Measurements from ENCODE around the gene TMEM184A. TPM values are rescaled to one million over a fixed set of nuclear protein-coding genes. Genes with fewer than 3 reads are reported as not detected.

TMEM184A gene
- total RNA-seq, 1 experiment from 2014 or later: 50.9 TPM

GRCh38 chr7:1569016-1569415 is 13.0 kb upstream of the TMEM184A start:
- DNase-seq (ENCODE audit: low spot score): no peak

GRCh38 chr7:1567896-1568510 is 12.0 kb upstream of the TMEM184A start:
- DNase-seq (ENCODE audit: low spot score): no peak

- DNase-seq (ENCODE audit: low spot score): peak; percentile 75
Observed at GRCh38 chr7:1567049-1567771, 11.2 kb upstream of the TMEM184A start.

- no peak for DNase-seq (ENCODE audit: low spot score)
Observed at GRCh38 chr7:1566687-1567048, 10.7 kb upstream of the TMEM184A start.

GRCh38 chr7:1564603-1565022 is 8.6 kb upstream of the TMEM184A start:
- no peak for DNase-seq (ENCODE audit: low spot score)

- DNase-seq (ENCODE audit: low spot score): no peak
Observed at GRCh38 chr7:1563981-1564602, 8.1 kb upstream of the TMEM184A start.

- no peak for DNase-seq (ENCODE audit: low spot score)
Observed at GRCh38 chr7:1562597-1563051, 6.6 kb upstream of the TMEM184A start.

GRCh38 chr7:1562116-1562515 is 6.1 kb upstream of the TMEM184A start:
- no peak for DNase-seq (ENCODE audit: low spot score)

GRCh38 chr7:1561036-1561940 is 5.3 kb upstream of the TMEM184A start:
- no peak for DNase-seq (ENCODE audit: low spot score)

- no peak for DNase-seq (ENCODE audit: low spot score)
Observed at GRCh38 chr7:1560620-1561031, 4.6 kb upstream of the TMEM184A start.

- DNase-seq (ENCODE audit: low spot score): no peak
Observed at GRCh38 chr7:1559626-1560590, 3.9 kb upstream of the TMEM184A start.

GRCh38 chr7:1558841-1559625 is 3.0 kb upstream of the TMEM184A start:
- DNase-seq (ENCODE audit: low spot score): peak; percentile 87

GRCh38 chr7:1558181-1558811 is 2.3 kb upstream of the TMEM184A start:
- DNase-seq (ENCODE audit: low spot score): no peak

GRCh38 chr7:1557771-1558170 is 1.8 kb upstream of the TMEM184A start:
- DNase-seq (ENCODE audit: low spot score): no peak

GRCh38 chr7:1557006-1557405 is 1.0 kb upstream of the TMEM184A start:
- no peak for DNase-seq (ENCODE audit: low spot score)

GRCh38 chr7:1555046-1555812 is 776 bp downstream of the TMEM184A start:
- DNase-seq (ENCODE audit: low spot score): peak; percentile 97

- no peak for DNase-seq (ENCODE audit: low spot score)
Observed at GRCh38 chr7:1554333-1555045, 1.5 kb downstream of the TMEM184A start.

Measured in HT-29 (cell line).